ENCODE results near the gene ZNF557.

DNA sequence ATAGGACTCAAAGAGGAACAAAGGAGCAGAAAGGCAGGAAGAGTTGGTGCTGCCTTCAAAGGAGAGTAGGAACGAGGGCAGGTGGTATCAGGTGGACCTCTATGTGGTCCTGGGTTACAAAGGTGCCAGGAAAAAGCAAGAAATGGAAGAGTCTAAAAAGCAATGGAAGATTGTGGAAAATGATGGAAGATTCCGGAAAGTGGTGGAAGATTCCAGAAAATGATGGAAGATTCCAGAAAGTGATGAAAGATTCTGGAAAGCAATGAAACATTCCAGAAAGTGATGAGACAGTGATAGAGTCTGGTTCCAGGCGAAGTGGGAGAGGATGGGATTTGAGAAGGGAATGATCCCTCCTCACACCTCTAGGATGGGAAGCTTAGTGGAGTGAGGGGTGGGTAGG is 55.3 kb downstream of the ZNF557 start:
- TF ChIP-seq POLR2A (IDR thresholded peaks at IDR 0.05; ENCODE audit: low read depth, low read length): no peak
- TF ChIP-seq TAF1 (IDR thresholded peaks at IDR 0.05; ENCODE audit: low read depth, low read length): no peak
- TF ChIP-seq POLR2AphosphoS5 (IDR thresholded peaks at IDR 0.05; ENCODE audit: low read depth, low read length): no peak
